AG04449 (cell line): ENCODE data around the gene CELSR2.

Experiments used
- CTCF ChIA-PET: fragments of 350-600 bp; formaldehyde crosslinking; extraction: SDS; loops from one replicate; lab custom pipeline; 2021; ENCODE audit warnings: antibody characterized with exemption; lab: Yijun Ruan, JAX
- POLR2A ChIA-PET: fragments of 400-600, 350-600 bp; formaldehyde crosslinking; extraction: SDS; loops from one replicate; lab custom pipeline; 2020; ENCODE audit warnings: antibody characterized with exemption, inconsistent platforms; lab: Yijun Ruan, JAX
- DNase-seq: peaks from one replicate; pipeline ENCODE4 v3.0.0-alpha.2; 2010; ENCODE audit warnings: low read depth, low spot score
- H3K4me3 ChIP-seq: 2 replicates; pipeline ENCODE4 v1.5.1; 2011; ENCODE audit warnings: low read depth, mild to moderate bottlenecking, control low read depth, low read length
- CTCF ChIP-seq: IDR thresholded peaks from one replicate; pipeline ENCODE4 v1.5.1; 2011; ENCODE audit warnings: mild to moderate bottlenecking, moderate library complexity, low read length, control low read depth, inconsistent platforms; ENCODE audit not compliant: insufficient read depth; ENCODE audit errors: missing control alignments

CELSR2 gene

DNA sequence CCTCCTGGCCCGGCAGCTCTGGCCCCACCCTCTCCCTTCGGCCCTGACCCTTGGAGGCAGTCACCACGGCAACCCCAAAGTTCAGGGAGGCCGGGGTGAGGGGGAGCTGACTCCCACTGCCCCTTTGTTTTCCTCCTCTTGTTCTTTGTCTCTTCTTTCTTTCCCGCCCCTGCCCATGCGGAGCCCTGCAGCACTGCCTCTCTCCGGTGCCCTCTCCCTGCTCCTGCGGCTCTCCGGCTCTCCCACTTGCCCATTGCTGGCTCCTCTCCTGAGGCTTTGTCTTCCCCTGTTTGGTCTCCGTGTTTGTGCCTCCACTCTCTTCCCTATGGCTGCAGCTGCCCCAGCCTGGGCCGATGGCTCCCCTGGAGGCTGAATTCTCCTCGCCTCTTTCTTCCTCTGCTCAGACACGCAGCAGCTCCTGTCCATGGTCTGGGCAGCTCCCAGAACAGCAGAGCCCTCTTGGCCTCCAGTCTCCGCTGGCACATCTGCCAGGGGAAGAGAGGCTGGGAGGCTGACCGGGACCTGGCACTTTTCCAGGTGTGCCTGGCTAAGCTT, 5.8 kb downstream of the CELSR2 start:
- peak; percentile 13 for TF ChIP-seq CTCF
- no peak for DNase-seq
- no peak overlapping the region for H3K4me3 ChIP-seq
- CTCF ChIA-PET, result interaction anchor here (0.9 to 5.6 kb wide), 8 partner anchors 9 to 147 kb away, joined by 3 to 50 read pairs (median 8); partner anchors contain the start of genes PSRC1 and SORT1
- POLR2A ChIA-PET, result no interaction called here

GRCh38 chr1:109255678-109256077, 6.3 kb downstream of the CELSR2 start:
- CTCF ChIA-PET, result interaction anchor here (0.9 to 5.6 kb wide), 5 partner anchors 9 to 146 kb away, joined by 3 to 50 read pairs (median 29); partner anchors contain the start of gene SORT1
- POLR2A ChIA-PET, result no interaction called here
- no peak for DNase-seq
- TF ChIP-seq CTCF, result no peak
- no peak overlapping the region for H3K4me3 ChIP-seq

DNA sequence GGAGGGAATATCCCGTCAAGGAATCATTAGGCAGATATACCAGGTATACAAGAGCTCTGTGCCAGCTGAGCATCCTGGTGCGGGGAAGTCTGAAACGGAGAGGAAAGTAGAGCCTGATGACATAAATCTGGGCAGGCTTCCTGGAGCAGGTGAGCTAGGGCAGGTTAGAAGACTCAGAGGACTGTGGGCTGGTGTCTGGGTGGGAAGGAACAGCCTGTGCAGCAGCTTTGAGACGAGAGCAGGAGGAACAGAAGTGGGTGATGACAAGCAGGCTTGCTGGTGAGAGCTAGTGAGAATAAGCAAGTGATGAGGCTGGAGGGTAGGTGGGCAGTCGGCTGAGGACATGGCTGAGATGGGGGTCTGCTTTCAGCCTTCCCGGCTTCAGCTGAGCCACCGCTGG, 6.7 kb downstream of the CELSR2 start:
- TF ChIP-seq CTCF, result no peak
- ChIA-PET POLR2A (no interaction called here), CTCF (interaction anchor here (0.9 to 5.6 kb wide), 4 partner anchors 8 to 146 kb away, joined by 3 to 50 read pairs (median 37); partner anchors contain the start of gene SORT1)
- no peak overlapping the region for H3K4me3 ChIP-seq
- DNase-seq, result no peak

DNA sequence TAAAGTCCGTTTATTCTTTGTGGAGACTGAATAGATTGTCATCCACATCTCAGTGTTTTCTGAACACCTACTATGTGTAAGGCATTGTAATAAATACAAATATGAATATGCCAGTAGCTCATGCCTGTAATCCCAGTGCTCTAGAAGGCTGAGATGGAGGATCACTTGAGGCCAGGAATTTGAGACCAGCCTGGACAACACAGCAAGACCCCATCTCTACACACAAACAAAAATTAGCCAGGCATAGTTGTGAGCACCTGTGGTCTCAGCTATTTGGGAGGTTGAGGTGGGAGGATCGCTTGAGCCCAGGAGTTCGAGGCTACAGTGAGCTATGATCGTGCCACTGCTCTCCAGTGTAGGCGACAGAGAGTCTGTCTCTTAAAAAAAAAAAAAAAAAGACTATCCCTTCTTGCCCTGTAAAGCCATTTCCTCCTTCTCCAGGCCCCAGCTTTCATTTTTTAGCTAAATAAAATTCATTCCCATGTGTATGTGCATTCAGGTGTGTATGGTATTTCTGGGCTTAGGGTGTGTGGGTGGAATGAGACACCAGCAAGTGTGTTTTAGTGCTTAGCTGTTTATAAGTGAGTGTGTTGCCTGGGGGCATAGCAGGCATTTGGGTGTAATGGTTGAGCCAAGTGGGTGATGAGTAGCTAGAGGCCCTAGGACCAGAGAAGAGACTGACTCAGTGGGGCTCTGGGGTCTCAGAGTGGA, 7.8 kb downstream of the CELSR2 start:
- no peak for DNase-seq
- CTCF ChIA-PET, result interaction anchor here (0.7 to 5.6 kb wide), 5 partner anchors 11 to 276 kb away, joined by 3 to 45 read pairs (median 4); partner anchors contain the start of gene SORT1
- POLR2A ChIA-PET, result no interaction called here
- no peak overlapping the region for H3K4me3 ChIP-seq
- TF ChIP-seq CTCF, result no peak

- no peak for TF ChIP-seq CTCF
- no peak overlapping the region for H3K4me3 ChIP-seq
- ChIA-PET CTCF (interaction anchor here (0.9 to 5.6 kb wide), 4 partner anchors 22 to 275 kb away, joined by 4 to 45 read pairs (median 4); partner anchors contain the start of gene SORT1), POLR2A (no interaction called here)
- no peak for DNase-seq
Observed at GRCh38 chr1:109257682-109258421, 8.5 kb downstream of the CELSR2 start.
